ENCODE results near the gene OR8S1.

The OR8S1 gene

GRCh38 chr12:48557919-48558318, 32.5 kb downstream of the OR8S1 start:
- no peak for DNase-seq

DNA sequence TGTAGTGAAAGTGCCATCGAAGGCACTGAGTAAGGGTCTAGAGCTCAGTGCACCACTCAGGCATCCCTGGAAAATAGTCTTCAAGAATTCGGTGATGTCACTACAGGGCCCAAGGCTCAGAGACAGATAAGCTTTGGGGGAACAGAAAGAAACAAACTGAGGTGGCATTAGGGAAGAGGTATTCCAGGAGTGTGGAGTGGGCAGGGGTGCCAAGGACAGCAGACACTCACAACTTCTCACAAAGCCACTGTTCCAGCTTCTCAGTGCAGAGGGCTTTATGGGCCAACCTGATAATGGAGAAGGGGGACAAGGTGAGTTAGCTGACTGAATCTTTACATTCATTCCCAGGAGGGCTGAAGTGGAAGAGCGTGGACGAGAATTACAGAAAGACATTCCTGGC, 42.3 kb downstream of the OR8S1 start:
- DNase-seq = no peak

- no peak for DNase-seq
Observed at GRCh38 chr12:48569946-48570345, 44.5 kb downstream of the OR8S1 start, which contains the start of gene LALBA. Gene LALBA, minus strand, starts transcription at chr12:48570046. Its CDS starts 26 bp downstream, at chr12:48570020.

- DNase-seq = no peak
Observed at GRCh38 chr12:48572326-48572725, 46.9 kb downstream of the OR8S1 start.

All from bone marrow (tissue), 2 donors.